Vagina (tissue), 2 donors: ENCODE results near the gene DDO. TPM values are rescaled to one million over a fixed set of nuclear protein-coding genes. Genes with fewer than 3 reads are reported as not detected.
"Not testable (repeated sequence)": the region's sequence is repeated elsewhere in the genome, so short reads cannot be mapped to it uniquely, and the experiment has no call there.

Experiments used
- DNase-seq, 2 donors: peaks; one replicate each; pipeline ENCODE4 v3.0.0-alpha.2; 2017; ENCODE audit errors: extremely low spot score in 2 of 2
- H3K27ac ChIP-seq: fragments of 200-600 bp; sonication (generic); one replicate; pipeline ENCODE4 v1.5.1; 2019
- H3K27me3 ChIP-seq: fragments of 200-600 bp; sonication (generic); one replicate; pipeline ENCODE4 v1.5.1; 2019
- H3K36me3 ChIP-seq, 2 donors: fragments of 200-600 bp; sonication (generic); one replicate each; pipeline ENCODE4 v1.5.1; 2017 to 2019
- H3K4me1 ChIP-seq: fragments of 200-600 bp; sonication (generic); one replicate; pipeline ENCODE4 v1.5.1; 2019
- H3K4me3 ChIP-seq, 2 donors: fragments of 200-600 bp; sonication (generic); 1 replicate in 1 of 2; 2 replicates in 1 of 2; pipeline ENCODE4 v1.5.1; 2016 to 2019
- H3K9me3 ChIP-seq: fragments of 200-600 bp; sonication (generic); one replicate; pipeline ENCODE4 v1.5.1; 2019
- POLR2A ChIP-seq, 2 donors: fragments of 450-650 bp; IDR thresholded peaks; one replicate each; pipeline ENCODE4 v1.6.1; 2017; ENCODE audit warnings: antibody characterized with exemption in 2 of 2, mild to moderate bottlenecking in 2 of 2, moderate library complexity in 2 of 2
- POLR2AphosphoS5 ChIP-seq, 2 donors: sonication (generic); formaldehyde crosslinking; IDR thresholded peaks; one replicate each; pipeline ENCODE4 v1.9.0; 2017; ENCODE audit warnings: antibody characterized with exemption in 2 of 2, mild to moderate bottlenecking in 2 of 2, low read depth in 1 of 2; ENCODE audit not compliant: insufficient read depth in 1 of 2
- intact Hi-C: fragments of 100-400 bp; cut with DNase I; formaldehyde crosslinking; loops from one replicate; pipeline ENCODE4 v1.15.1; 2023
- total RNA-seq: library from RNA; depleted of rRNA; stranded (reverse); fragments of >200 nt; gene quantifications from one replicate; pipeline ENCODE4 v1.2.3, GENCODE V29; 2016
- TF ChIP-seq, protein P1 (sequence below), 3 experiments: fragments of 450-650 bp in 2 of 3; fragments of 200-600 bp in 1 of 3; sonication (generic) in 1 of 3; IDR thresholded peaks; one replicate each; pipeline ENCODE4 v1.5.1; 2017 to 2019; ENCODE audit warnings: antibody characterized with exemption in 3 of 3, mild to moderate bottlenecking in 2 of 3, moderate library complexity in 2 of 3

Gene DDO
- total RNA-seq, 1 donor from 2014 or later, result not detected

DNA sequence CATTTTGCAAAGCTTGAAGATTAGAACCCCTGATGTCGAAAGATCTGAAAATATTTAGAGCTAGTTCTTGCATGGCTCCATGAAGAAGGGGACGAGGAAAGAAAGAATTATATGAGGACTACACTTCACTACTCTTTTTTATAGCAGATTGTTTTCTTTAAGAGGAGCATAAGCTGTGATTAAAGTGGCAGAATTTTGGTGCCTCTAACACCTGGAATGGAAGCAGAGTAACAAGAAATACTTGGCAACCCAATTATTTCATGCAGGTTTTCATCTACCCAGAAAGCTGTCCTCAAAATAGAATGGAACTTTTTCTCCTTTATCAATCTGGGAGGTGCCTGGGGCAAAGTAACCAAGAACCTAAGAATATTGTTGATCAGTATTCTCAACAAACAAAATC lies 61.2 kb downstream of the DDO start:
- Histone ChIP-seq H3K4me3 (no peak overlapping the region), H3K27me3 (no peaks in the 10 kb centered on the region), H3K9me3 (no peaks in the 10 kb centered on the region), H3K27ac (no peak overlapping the region), H3K4me1 (peaks cover 6% of the 10 kb centered on the region), H3K36me3 (no peaks in the 10 kb centered on the region)
- intact Hi-C loops, result no loop called here
- no peak for DNase-seq
- no peak for TF ChIP-seq POLR2AphosphoS5 (IDR thresholded peaks at IDR 0.05; ENCODE audit: insufficient read depth in 1 of 2, low read depth in 1 of 2)
- TF ChIP-seq, protein P1, sequence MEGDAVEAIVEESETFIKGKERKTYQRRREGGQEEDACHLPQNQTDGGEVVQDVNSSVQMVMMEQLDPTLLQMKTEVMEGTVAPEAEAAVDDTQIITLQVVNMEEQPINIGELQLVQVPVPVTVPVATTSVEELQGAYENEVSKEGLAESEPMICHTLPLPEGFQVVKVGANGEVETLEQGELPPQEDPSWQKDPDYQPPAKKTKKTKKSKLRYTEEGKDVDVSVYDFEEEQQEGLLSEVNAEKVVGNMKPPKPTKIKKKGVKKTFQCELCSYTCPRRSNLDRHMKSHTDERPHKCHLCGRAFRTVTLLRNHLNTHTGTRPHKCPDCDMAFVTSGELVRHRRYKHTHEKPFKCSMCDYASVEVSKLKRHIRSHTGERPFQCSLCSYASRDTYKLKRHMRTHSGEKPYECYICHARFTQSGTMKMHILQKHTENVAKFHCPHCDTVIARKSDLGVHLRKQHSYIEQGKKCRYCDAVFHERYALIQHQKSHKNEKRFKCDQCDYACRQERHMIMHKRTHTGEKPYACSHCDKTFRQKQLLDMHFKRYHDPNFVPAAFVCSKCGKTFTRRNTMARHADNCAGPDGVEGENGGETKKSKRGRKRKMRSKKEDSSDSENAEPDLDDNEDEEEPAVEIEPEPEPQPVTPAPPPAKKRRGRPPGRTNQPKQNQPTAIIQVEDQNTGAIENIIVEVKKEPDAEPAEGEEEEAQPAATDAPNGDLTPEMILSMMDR (IDR thresholded peaks at IDR 0.05), result no peak
- TF ChIP-seq POLR2A (IDR thresholded peaks at IDR 0.05), result no peak

DNA sequence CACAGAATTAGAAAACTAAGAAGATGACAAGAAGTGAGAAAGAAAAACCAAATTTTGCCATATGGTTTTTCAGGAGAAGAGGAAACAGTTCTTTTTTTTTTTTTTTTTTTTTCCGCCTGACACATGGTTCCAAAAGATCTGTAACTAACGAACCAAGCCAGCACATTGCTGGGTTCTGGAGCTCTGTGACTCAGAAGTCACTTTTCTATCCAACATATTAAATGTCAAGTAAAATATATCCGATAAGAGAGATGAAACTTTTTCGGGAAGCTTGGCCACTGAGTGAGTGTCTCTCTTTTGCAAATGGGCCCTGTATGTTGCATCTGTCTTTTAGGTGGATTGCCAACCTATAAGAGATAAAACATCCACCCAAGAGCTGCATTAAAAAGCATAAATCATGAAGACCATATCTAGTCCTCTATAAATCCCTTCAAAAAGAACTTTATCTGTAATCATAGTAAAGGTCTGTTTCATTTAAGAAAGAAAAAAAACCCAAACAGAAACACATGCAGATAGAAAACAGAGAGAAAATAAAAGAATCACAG lies 61.8 kb downstream of the DDO start:
- DNase-seq, result no peak
- Histone ChIP-seq H3K4me3 (no peak overlapping the region), H3K9me3 (no peaks in the 10 kb centered on the region), H3K27me3 (no peaks in the 10 kb centered on the region), H3K4me1 (peaks cover 6% of the 10 kb centered on the region), H3K27ac (no peak overlapping the region), H3K36me3 (no peaks in the 10 kb centered on the region)
- no peak for TF ChIP-seq POLR2A (IDR thresholded peaks at IDR 0.05)
- TF ChIP-seq POLR2AphosphoS5 (IDR thresholded peaks at IDR 0.05; ENCODE audit: insufficient read depth in 1 of 2, low read depth in 1 of 2), result no peak
- TF ChIP-seq, protein P1 (IDR thresholded peaks at IDR 0.05), result no peak
- intact Hi-C loops, result no loop called here

DNA sequence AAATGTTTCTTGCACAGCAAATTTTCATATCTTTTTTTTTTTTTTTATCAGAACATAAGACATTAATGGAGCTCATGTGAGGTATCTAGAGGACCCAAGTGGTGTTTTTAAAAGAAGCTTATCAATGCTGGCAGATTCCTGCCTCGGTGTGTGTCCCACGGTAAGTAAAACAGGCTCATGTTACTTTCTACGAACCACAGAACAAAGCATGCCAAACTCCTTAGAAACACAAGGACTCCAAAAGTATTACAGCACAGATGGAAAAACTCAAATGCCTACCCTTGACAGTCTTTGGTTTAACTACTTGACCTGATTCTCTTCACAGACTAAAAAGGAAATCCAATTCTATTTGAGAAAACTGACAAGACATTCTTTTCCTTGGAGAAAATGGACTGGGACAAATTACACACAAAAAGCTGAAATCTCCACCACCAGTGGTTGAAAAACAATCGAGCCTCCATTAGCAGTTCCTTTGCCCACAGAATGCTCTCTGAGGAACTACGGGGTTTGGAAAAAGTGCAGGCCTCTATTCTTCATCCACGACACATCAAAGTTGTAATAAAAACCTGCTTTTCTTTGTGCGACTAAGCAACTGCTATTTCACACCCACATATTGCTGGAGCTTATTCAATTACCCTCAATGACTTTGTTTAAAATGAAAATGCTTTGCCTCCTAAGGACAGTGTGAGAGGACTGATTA lies 62.7 kb downstream of the DDO start:
- Histone ChIP-seq H3K4me3 (no peak overlapping the region), H3K4me1 (peaks cover 6% of the 10 kb centered on the region), H3K9me3 (no peaks in the 10 kb centered on the region), H3K36me3 (no peaks in the 10 kb centered on the region), H3K27me3 (no peaks in the 10 kb centered on the region), H3K27ac (peak overlapping the region; percentile 50)
- DNase-seq, result no peak
- intact Hi-C loops, result no loop called here
- TF ChIP-seq POLR2AphosphoS5 (IDR thresholded peaks at IDR 0.05; ENCODE audit: insufficient read depth in 1 of 2, low read depth in 1 of 2) (no peak), POLR2A (IDR thresholded peaks at IDR 0.05) (no peak)
- TF ChIP-seq, protein P1 (IDR thresholded peaks at IDR 0.05), result no peak

DNA sequence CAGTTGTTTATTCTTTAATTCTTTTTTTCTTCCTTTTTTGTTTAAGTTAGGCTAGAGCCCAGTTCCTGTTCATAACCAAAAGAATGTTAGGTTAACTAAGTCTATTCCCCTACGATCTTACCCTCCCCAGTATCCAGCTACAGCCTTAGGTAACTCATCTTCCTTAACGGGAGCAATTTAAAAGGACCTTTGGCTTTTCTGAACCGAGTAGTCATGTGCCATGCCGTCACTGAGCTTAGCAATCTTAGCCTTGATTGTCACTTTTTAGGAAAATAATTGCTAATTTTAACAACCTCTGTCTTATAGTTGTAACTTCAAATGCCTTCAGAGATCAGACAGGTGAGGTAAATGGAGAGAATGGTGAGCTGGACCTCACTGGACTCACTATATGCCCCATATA lies 63.4 kb downstream of the DDO start:
- no peaks in the 10 kb centered on the region for H3K4me1 ChIP-seq
- DNase-seq, result no peak
- H3K4me3 ChIP-seq, result no peak overlapping the region
- H3K36me3 ChIP-seq, result no peaks in the 10 kb centered on the region
- peak overlapping the region; percentile 50 for H3K27ac ChIP-seq
- TF ChIP-seq POLR2AphosphoS5 (IDR thresholded peaks at IDR 0.05; ENCODE audit: insufficient read depth in 1 of 2, low read depth in 1 of 2), result no peak
- TF ChIP-seq POLR2A (IDR thresholded peaks at IDR 0.05), result no peak
- TF ChIP-seq, protein P1 (IDR thresholded peaks at IDR 0.05), result no peak
- H3K9me3 ChIP-seq, result no peaks in the 10 kb centered on the region
- no peaks in the 10 kb centered on the region for H3K27me3 ChIP-seq
- intact Hi-C loops, result no loop called here

DNA sequence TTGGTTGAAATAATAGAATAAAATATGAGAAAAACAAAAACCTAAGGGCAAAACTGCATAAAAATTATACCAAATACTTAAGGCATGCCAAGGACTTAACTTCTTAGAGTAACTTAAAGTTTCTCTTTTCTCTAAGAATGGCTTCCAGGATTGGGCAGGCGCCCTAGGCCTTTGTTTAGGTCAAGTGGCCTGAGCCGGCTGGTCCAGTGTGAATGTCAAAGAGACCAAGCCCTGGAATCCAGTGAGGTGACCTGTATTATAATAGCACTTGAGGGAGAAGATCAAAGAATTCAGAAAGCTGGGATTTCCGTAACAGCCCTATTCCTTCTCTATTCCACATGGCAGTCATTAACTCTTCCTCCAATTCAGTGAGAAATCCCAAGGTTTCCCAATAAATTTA lies 63.8 kb downstream of the DDO start:
- no peaks in the 10 kb centered on the region for H3K9me3 ChIP-seq
- DNase-seq, result no peak
- no peaks in the 10 kb centered on the region for H3K27me3 ChIP-seq
- TF ChIP-seq POLR2AphosphoS5 (IDR thresholded peaks at IDR 0.05; ENCODE audit: insufficient read depth in 1 of 2, low read depth in 1 of 2), result no peak
- TF ChIP-seq POLR2A (IDR thresholded peaks at IDR 0.05), result no peak
- intact Hi-C loops, result no loop called here
- H3K27ac ChIP-seq, result no peak overlapping the region
- no peaks in the 10 kb centered on the region for H3K36me3 ChIP-seq
- H3K4me1 ChIP-seq, result no peaks in the 10 kb centered on the region
- H3K4me3 ChIP-seq, result no peak overlapping the region

DNA sequence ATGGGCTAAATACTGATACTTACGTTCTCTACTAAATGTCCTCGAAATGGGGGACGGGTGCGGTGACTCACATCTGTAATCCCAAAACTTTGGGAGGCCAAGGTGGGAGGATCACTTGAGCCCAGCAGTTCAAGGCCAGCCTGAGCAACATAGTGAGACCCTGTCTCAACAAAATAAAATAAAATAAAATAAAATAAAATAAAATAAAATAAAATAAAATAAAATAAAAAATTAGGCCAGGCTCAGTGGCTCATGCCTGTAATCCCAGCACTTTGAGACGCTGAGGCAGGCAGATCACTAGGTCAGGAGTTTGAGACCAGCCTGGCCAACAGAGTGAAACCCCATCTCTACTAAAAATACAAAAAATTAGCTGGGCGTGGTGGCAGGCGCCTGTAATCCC lies 64.8 kb downstream of the DDO start:
- H3K36me3 ChIP-seq, intact Hi-C loops, H3K27ac ChIP-seq, H3K27me3 ChIP-seq, DNase-seq, H3K4me3 ChIP-seq, H3K4me1 ChIP-seq, H3K9me3 ChIP-seq: not testable (repeated sequence)
